ENCODE results near the gene NEUROD6.

The NEUROD6 gene

DNA sequence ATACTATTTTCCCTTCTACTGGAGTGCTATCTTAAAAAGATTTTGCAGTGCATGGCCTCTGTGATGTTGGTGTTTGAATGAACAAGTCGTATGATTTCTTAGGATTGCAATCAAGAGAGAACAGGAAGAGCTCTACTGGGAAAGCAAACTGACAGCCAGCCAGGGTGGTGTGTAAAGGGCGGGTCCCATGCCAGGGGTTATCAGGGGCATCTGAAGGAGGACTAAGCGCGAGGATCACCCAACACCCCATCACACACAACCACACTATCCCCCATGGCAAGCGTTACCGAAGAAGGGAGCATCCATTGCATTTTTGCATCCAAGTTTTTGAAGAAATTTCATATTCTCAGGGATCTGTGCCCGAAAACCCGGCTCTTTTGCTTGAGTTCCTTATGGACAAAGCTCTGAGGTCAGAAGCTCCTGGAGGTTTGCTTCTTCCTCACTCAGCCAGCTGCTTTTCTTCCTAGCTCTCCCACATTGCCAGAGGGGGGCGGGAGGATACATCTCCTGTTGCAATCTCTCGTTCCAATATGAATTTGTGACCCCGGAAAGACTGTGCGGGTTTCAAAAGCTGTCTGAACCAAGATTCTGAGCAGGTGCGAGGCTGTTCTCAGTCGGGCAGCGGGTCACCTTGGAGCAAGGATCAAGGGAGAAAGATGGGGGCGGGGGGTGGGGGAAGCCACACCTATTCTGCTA, 5.2 kb downstream of the NEUROD6 start:
- no peak for DNase-seq (ENCODE audit: low spot score)

DNA sequence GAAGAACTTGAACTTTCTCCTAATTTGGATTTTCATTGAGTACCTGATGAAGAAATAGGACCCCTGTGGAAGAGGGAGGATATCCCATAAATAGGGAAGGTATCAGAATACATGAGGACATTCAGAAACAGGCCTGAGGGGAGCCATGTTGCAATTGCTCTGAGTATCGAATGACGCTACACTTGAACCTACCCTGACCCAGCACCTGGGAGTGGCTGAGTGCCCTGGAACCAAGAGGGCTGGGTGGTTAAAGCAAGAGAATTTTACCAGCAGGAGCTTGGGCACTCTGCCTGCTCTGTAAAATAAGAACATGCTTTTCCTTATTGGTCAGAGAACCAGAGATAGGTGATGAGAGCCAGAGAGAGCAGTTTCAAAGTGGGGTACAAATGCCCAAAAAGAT, 7.2 kb downstream of the NEUROD6 start:
- no peak for DNase-seq (ENCODE audit: low spot score)

DNA sequence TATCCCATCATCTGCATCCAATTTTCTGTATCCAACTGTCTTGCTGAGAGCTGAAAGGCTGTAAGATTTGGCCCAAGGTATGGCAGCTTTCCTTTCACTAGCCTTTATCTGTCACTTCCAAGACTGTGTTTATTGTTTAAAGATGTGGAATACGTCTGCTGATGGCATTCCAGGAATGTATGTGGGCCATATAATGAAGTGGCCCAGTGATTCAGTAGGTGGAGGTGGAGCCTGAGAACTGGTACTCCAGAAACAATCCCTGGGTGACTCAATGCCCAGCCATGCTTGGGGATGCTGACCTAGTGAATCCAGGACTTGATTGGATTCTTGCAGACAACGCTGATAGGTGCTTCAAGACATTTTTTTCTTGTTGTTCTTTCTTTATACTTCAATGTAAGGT, 13.5 kb downstream of the NEUROD6 start:
- DNase-seq (ENCODE audit: low spot score) = no peak

DNA sequence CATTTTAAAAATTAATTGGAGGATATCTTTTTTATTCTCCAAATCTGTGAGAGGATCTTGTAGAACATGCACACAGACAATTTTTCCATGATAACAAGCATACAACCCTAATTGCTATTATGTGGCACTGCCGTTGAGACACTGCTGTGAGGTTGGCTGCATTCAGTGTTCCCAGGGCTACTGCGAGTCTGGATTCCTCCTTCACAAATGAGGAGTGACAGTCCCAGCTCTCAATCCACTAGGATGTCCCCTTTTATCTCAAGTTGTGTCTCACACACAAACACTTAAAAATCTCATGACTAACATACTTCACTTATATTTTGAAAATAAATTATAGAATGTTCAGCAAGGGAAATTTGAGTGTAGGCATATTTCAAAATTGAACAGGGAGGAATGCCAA, 14.1 kb downstream of the NEUROD6 start:
- DNase-seq (ENCODE audit: low spot score) = no peak

DNA sequence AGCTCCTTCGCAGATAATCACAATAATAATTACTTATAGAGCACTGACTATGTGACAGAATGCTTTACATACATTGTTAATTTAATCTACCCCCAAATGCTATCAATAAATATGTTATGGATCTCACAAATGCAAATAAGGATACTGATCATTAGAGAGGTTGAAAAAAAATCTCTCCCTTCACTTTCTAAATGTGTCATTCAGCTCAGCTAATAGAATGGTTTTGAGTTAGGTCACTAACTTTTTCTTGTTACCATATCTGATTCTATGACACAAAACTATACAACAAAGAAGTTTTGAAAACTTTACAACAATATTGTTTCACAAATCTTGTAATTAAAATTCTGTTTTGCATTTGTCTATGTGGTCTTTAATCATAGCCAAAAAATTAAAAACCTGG, 17.4 kb downstream of the NEUROD6 start:
- DNase-seq (ENCODE audit: low spot score) = no peak

DNA sequence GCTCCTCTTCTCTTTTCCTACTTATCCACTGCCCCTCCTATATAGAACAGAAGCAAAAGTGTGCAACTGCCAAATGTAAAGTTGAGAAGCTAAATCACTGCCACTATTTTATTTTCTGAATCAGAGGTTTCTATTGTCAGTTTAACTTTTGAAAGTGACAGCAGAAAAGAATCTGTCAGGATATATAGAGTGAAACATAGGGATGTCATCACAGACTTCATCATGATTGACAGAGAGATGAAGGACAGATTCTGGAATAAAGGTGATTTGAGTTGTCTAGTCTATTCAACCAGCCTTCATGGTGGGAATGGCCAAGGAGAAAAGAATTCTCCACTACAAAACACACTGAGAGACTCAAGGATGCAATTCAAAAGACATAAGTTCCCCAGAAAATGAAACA, 19.9 kb downstream of the NEUROD6 start:
- no peak for DNase-seq (ENCODE audit: low spot score)

DNA sequence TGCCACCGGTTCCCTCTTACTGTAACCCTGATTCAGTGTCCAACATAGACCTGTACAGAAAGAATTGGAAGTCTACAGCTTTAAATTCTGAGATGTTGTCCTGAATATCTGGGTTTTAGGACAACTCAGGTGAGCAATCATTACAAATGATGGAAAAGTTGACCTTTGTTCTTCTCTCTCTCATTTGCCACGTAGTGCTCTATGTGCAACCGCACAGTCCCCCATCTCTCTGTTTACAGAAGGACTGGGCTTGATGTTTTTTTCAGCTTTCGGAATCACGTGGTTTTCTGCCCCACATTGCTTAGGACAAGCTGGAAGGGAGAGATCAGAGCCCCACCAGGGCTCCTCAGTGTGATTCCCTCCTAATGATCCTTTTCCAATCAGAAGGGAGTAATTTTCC, 22.2 kb downstream of the NEUROD6 start:
- DNase-seq (ENCODE audit: low spot score) = no peak

DNA sequence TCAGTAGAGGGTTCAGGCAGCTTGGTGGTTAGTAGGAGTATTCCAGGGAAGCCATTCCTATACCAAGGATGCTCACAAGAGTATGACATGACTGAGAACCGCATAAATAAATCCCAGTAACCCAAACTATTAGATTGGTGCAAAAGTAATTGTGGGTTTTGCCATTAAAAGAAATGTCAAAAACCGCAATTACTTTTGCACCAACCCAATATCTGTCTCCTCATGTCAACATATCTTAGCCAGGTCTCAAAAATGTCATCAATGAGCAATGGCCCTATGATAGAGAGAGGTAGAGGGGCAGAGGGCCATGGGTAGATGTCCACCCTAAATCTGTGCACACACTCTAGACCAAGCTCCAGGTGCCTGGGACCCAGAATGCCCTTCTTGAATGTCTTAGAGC, 23.6 kb downstream of the NEUROD6 start:
- DNase-seq (ENCODE audit: low spot score) = no peak

DNA sequence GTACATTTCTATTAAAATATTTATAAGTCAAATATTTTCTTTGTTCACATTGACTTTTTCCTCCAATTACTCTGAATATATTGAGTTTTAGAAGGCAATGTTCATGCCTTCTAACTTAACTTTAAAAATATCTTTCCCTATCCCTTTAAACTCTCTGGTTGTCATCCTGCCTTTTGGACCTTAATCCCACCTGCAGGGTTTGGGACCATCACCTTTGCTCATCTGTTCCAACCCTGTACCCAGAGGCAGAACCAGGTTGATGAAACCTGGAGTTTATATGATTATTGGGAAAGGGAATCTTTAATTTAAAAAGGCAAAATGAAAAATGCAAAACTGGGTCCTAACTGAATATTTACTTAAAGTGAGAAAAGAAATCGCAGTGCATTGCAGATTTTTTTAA, 24.8 kb downstream of the NEUROD6 start:
- no peak for DNase-seq (ENCODE audit: low spot score)

DNA sequence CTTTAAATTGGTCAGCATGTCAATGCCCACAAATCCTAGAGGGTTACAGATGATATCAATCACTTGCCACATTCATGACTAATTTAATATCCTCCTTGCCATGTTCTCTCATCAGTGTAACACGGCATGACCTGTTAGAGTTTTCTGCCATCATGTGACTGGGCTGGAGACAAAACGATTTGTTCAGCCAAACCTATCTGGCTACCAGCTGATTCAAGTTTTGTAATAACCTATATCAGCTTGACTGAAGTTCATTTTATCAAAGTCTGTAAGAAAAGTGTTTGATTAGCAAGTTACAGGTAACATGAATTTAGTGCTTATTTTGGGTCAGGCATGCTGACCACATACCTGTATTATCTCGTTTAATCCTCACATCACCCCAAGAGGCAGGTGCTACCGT, 25.7 kb downstream of the NEUROD6 start:
- DNase-seq (ENCODE audit: low spot score) = no peak

DNA sequence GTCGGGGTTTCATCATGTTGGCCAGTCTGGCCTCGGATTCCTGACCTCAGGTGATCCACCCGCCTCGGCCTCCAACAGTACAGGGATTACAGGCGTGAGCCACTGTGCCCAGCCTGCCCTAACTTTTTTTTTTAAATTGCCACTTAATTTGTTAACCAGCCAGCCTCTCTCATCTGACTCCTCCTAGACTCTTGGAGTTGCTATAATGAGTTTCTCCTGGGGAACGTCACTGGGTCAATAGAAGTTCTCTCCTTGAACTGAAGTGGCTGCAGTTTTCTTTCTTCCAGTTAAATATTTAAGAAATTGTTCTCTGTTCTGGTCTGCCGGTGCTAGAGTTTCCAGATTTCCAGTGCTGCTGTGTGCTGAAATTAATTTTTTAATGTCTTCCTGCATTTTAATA, 27.6 kb downstream of the NEUROD6 start:
- DNase-seq (ENCODE audit: low spot score) = no peak

DNA sequence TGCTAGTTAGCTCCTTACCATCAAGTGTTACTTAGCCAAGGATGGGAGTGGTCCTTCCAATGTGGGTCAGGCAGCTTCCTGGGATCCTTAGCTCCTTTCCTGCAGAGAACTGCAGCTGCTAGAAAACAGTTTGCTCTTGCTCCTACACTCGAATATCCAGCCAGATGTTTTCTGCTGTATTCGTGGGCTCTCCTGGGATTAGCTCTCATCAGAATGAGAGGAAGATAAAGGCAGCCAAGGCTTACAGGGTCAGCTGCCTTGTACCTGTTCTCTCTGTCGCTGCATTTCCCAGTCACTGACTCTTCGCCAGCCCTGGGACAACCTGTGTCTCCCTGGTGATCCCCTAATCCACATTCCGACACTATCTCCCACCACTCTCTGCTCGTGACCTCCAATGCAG, 29.0 kb downstream of the NEUROD6 start:
- no peak for DNase-seq (ENCODE audit: low spot score)

DNA sequence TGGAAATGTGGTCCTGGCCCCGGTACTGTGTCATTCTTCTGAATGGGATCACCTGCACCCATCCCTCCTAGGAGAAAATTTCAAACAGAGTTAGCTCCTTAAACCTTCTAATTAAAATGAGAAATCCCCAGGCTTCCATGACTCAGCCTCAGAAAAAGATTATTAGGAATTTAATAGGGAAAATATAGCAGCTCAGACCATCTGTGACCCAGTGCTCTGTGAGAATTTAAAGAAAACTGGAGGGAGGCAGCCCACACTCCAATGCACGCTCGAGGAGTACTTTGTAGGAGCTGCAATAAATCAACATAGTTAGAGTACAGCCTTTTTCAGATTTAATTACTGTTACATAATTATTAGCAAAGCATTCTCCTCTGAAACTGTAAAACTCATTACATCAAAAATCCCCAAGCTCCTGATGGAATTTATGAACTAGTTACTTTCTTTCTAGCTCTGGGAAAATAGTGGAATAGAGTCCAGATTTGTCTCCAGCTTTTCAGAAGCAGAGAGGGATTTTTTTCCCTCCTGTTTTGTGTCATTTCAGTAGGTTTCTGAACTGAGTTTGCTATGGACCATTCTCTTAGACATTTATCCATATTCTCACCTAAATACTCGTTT, 30.1 kb downstream of the NEUROD6 start:
- no peak for DNase-seq (ENCODE audit: low spot score)

DNA sequence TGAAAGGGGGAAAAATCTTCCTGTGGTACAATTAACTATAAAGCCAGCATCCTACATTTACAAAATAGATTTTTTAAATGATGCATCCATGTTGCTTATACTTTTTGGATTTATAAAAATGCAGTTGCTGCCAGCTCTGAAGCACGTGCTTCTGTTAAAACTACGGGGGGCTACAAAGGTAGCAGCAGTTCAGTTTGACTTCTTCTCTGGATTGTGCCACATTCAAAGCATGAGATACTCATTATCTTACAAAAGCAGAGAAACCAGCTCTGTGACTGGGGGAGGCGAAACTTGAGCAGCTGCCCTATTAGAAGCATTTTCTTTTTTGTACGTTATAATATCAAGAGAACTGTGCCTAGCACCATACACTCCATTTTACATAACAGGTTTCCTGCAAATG, 31.1 kb downstream of the NEUROD6 start:
- DNase-seq (ENCODE audit: low spot score) = no peak

DNA sequence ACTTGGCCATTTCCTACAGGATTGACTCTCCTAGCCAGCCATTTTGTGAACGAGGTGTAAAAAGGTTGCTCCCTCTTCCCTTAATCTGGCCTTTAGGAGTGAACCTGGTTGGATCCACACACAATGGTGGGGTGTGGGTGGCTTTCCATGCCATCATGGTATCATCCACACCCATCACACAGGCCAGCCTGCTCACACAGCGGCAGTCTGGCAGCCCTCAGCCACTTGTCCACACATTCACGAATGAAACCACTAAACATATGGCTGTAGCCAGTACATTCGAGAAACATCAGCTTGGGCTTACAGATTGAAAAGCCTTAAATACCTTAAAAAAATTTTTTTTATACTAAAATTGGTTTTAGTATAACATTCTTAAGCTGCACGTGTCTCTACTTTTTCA, 31.9 kb downstream of the NEUROD6 start:
- no peak for DNase-seq (ENCODE audit: low spot score)

DNA sequence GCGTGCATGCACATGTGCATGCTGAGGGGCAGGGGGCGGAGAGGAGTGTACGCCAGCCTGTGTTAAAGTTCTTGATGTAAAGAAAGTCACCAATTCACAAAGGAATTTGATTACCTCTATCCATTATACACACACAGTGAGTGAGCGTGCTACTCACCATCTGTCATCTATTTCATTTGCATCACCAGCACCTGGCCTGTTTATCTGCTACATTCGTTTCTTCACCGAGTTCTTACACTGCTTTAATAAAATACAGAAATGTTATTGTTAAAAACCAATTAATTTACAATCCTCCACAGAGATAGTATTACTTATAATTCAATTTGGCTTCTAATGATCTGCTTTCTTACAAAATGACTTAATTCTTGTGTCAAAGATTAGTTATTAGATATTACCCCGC, 32.6 kb downstream of the NEUROD6 start:
- peak; percentile 31 for DNase-seq (ENCODE audit: low spot score)

DNA sequence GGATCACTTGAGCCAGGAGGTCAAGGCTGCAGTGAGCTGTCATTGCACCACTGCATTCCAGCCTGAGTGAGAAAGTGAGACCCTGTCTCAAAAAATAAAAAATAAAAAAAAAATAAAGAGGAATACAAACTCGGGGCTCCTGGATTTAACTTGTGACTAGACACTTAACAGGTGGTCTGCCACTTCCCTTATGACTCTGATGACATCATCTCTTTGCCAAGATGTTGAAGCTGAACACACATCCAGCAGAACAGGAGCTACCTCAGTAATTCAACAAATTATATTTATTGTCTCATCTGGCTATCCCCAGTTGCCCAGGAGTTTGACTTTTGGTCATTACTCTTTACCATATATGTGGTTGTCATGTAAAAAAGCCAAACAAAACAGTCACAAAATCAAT, 35.3 kb downstream of the NEUROD6 start:
- no peak for DNase-seq (ENCODE audit: low spot score)

DNA sequence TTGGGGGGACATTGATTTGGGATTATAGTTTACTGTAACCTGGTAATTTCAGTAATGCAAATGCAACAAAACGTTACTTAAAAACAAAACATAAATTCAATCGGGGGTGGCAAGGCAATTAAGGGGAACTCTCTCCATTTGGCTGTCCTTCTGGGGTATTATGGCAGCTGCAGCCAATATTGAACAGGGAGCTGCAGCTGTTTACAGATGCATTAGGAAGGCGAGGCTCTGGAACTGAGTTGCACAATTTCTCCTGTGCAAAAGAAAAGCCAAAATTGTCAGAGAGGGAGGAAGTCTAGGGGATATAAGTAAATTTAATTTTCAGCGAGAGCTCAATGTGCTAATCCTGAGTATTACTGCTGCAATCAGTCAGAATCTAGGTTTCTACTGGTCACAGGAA, 36.1 kb downstream of the NEUROD6 start:
- no peak for DNase-seq (ENCODE audit: low spot score)

DNA sequence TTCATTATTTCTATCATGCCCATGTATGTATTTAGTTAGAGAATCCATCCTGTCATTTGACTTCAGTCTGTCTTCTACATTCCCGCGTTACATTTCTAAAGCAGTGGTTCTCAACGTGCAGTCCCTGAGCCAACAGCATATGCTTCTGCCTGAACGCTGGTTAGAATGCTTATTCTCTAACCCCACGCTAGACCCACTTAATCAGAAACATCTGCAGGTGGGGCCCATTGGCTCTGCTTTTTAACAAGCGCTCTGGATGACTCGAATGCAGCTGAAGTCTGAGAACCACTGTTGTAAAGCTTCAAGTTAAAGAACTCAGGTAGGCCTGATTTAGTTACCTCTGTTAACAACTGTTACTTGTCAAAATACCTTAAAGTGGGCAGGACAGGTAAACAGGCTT, 38.2 kb downstream of the NEUROD6 start:
- peak; percentile 25 for DNase-seq (ENCODE audit: low spot score)

DNA sequence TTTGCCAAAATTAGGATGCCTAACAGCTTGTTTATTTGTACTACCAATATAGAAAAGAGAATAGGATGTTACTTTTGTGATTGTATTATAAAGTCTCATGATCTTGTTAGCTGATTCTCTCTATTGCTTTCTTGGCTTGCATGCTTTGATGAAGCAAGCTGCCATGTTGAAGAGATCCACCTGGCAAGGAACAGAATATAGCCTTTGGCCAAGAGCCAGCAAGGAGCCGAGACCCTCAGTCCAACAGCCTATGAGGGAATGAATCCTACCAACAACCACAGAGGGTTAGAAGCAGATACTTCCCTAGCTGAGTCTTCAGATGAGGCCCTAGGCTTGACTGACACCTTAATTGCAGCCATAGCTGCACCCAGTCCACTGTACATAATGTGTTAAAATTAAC, 41.2 kb downstream of the NEUROD6 start:
- no peak for DNase-seq (ENCODE audit: low spot score)

DNA sequence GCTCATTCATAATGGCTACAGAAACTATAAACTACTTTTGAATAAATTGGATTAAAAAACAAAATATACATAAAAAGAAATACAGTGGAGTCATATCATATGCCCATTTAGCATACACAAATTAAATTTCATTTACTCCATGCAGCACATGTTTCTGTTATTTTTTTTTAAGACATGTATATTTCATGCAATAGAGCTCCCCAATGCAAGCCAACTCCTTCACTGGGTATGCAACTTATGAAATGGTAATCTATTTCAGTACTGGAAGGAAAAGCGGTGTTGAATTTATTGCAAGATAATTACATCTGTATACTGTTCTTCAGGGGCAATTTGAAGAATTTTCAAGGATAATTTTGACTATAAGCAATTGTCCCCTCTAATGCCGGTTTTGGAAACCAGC, 49.9 kb downstream of the NEUROD6 start:
- no peak for DNase-seq (ENCODE audit: low spot score)
